DOHH2 (cell line): Measurements from ENCODE around the gene ZBTB11.

Source experiments
- CTCF ChIP-seq: fragments of 200-600 bp; sonication (generic); IDR thresholded peaks from one replicate; pipeline ENCODE4 v1.5.1; 2014; ENCODE audit warnings: antibody characterized with exemption, mild to moderate bottlenecking, low read depth, low read length; ENCODE audit not compliant: poor library complexity, severe bottlenecking
- EZH2phosphoT487 ChIP-seq: fragments of 200-600 bp; sonication (generic); IDR thresholded peaks from 2 replicates; pipeline ENCODE4 v1.6.1; 2017; ENCODE audit warnings: borderline replicate concordance, mild to moderate bottlenecking, antibody characterized with exemption, low read length, moderate library complexity, mixed read lengths

GRCh38 chr3:101676216-101676764, 642 bp downstream of the ZBTB11 start:
- TF ChIP-seq EZH2phosphoT487, result no peak
- TF ChIP-seq CTCF, result no peak
